HG02588 (cell line): Measurements from ENCODE around the gene KSR2.

Experiments used
- ATAC-seq: cut with Tn5 transposase; IDR thresholded peaks from one replicate; pipeline ENCODE4 v1.9.1; 2021; ENCODE audit warnings: mild to moderate bottlenecking, moderate library complexity; ENCODE audit not compliant: unreplicated experiment

The KSR2 gene

DNA sequence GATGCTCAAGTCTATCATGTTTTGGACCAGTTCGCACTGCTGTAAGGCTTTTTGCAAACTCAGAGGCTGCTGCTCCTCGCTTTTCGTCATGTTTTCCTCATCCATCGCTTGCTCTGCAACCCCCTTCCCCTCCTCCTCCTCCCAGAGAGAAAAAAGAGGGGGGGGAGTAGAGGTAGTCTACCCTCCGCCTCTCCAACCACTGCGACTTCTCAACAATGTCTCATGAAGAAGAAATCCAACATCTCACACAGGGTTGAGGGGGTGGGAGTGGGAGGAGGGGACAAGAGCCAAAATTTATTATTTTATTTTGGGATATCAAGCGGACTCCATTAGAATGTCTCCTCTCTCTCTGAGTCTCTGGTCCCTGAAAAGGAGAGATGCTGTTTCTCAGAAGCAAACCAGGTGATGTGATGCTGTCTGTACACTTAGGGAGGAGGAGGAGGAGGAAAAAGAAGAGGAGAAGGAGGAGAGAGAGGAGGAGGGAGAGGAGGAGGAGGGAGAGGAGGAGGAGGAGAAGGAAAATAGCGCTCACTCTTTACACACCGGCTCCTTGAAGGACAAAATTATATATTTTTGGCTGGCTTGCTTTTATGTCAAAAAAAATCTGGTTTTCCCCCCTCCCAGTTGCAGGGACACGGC lies 520 bp downstream of the KSR2 start:
- no peak for ATAC-seq

DNA sequence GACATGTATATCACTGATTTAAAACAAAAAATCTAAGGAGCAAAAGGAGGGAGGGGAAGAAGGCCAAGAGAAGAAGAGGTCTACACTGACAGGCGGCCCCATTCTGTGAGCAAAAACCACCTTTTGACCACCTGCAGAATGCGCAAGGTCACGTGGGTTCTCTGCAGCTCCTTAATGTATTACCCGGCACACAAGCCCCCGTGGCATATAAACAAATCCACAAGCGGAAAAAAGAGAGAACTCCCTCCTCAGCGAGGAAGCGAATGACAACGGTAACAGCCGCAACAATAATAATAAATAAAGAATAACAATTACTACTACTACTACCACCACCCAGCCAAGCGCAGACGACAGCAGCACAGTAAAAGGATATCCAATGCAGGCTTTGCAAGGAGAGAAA lies 1.3 kb downstream of the KSR2 start:
- no peak for ATAC-seq

DNA sequence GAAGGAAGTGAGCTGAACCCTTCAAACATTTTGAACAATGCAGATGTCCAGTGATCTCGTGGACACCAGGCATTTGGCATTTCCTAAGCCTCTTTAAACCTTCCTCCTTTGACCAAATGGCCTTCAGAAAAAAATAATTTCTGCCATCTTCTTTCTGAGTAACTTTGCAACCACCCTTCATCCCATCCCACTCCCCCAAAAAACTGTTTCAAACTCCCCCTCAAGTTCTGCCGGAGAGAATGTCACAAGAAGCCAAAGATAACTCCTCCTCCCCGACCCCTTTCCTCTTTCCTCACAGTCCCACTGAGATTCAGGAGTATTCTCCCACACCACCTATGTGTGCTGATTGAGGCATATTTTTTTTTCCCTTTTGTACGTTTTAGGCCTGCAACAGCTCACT lies 1.7 kb downstream of the KSR2 start:
- ATAC-seq: no peak

DNA sequence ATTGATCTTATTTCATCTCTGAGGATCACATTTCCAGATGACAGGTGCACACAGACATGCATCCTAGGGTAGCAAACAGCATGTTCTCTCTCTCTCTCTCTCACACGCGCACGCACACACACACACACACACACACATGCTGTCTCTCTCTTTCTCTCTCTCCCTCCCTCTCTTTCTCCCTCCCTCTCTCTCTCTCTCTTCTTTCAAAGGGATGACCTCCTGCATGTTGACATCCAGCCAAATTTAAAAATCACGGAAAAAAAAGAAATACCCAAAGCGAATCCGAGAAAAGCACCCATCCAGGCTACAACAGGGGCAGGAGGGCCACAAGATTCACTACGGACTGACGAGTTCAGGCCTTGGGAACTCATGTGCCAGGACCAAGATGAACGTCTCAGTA lies 2.3 kb downstream of the KSR2 start:
- ATAC-seq: no peak

DNA sequence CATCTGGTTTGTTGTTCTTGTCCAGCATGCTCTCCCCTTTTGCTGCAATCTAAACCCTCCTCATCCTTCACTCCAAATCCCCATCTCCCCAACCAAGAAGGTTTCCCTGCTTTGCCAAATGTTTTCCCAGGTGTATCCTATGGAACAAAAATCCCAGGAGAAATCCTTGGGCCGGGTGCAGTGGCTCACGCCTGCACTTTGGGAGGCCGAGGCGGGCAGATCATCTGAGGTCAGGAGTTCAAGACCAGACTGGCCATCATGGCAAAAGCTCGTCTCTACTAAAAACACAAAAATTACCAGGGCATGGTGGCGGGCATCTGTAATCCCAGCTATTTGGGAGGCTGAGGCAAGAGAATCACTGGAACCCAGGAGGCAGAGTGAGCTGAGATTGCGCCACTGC lies 5.0 kb downstream of the KSR2 start:
- ATAC-seq: no peak

DNA sequence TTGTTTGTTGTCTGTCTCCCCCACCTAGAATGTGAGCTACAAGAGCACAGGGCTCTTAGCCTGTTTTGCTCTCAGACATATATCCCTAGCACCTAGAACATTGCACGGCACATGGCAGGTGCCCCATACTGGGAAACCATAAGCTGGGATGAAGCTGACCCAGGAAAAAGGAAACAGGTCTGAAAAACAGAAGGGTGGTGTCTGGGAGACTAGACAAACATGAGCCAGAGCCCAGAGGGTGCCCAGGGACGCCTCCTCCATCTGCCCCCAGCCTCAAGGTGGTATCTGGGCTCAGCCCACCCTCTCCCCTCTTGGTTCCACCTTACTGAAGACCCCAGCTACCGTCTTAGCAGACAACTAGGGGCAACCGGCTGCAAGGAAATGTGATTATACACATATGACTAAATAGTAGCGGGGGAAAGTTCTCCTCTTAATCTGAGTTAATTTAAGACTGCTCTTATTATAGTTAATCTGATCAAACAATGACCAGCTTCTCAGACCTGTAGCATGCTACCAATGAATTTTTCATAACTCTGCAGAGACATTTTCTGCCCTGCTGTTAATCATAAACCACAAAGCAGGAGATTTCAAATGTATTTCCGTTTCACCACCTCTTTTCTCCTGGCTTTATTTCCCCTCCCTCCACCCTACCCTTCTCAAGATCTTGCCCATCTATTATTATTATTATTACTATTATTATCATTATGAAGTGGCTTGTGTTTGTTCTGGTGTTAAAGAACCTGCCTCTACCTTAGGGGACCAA lies 31.9 kb downstream of the KSR2 start:
- no peak for ATAC-seq

DNA sequence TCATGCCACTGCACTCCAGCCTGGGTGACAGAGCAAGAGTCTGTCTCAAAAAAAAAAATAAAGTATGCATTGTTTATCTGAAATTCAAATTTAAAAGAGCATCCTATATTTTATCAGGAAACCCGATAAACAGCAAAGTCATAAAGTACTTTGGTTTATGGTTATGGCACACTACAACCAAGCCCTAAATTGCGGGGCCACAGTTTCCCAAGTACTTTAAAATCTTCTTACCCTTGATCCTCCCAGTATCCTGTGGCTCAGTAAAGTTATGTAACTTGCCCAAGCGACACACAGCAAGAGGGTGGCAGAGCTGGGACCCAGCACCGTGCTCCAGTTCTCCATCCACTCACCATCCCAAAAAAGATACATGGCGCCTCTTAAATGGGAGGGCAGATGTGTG lies 35.2 kb downstream of the KSR2 start:
- ATAC-seq: no peak

DNA sequence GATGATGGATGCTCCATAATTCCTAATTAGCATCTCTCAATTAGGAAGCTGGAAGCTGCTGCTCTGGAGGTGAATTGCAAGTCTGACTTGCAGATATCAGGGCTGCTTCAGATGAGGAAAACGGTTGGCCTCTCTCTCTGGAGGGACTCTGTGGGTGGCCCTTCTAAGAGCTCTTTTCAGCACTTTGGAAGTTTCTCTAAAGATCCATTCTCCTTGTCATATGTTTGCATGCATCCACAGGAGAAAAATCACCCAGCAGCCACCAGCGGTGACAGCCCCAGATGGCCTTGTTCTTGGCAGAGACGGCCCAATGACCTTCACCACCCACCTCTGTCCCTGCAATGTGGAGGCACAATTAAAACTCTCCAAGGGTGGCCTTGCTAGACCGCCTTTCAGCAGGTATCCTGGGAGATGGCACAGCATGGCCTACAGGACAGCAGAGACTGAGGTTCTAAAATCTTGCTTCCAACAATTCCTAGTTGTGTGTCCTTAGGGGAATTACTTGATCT lies 42.3 kb downstream of the KSR2 start:
- ATAC-seq: no peak

DNA sequence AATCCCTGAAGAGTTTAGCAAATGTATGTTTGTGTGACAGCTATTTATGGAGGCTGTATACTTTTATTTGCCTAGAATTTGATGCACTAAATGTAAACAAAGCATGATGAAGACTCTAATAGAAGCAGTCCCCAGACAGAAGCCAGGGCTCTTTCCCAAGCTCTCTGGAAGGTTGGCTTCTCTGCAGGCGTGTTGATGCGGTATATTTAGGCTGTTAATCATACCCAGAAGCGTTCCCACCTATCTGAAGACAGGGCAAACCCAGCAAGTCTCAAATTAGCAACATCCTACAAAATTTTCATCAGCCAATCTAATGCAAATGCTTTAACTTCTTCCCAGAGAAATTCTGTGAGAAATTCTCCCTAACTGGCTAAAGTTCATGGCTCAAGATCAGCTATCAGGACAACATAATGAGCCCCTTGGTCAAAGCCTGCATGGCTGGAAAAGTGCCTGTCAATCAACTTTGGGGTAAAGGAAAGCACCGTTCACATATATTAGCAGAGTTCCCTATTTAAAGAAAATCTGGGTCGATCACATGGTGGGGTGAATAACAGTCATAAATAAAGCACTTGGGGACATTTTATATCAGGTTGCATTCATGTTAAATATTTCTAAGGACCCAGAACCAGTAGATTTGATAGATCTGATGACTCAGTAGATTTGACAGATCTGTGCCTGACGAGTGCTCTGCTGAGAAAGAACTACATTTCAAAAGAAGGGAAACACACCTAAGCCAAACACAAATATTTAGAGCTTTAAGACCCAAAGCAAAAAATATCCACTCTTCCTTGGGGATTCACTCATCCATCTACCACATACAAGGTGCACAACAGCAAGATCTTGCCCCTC lies 46.6 kb downstream of the KSR2 start:
- no peak for ATAC-seq

DNA sequence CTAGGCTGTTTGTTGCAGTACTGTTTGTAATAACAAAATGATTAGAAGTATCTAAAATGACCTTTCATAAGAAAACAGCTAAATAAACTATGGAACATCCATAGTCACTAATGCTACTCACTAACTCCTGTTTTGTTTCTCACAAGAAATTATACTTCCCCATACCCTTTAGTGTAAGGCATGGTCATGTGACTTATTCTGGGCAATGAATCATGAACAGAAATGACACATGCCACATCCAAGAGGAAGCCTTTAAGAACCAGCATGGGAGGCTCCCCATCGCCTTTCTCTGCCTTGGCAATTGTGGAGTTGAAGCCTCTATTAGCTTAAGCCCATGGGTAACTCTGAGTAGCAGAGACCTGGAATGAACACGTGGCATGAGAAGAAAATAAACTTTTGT lies 49.3 kb downstream of the KSR2 start:
- ATAC-seq: no peak

DNA sequence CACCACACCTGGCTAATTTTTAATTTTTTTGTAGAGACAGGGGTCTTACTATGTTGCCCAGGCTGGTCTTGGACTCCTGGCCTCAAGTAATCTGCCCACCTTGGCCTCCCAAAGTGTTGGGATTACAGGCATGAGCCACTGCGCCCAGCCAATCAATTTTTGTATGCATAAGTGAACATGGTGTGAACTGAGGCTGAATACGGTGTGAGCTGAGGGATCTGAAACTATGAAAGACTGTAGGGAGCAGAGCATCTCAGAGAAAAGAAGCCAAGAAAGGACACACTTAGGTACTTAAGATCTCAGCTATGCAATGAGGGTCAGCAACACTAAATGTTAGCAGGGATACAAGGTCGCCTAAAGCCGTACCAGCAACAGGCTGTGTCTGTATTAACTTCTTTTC lies 54.1 kb downstream of the KSR2 start:
- ATAC-seq: no peak

DNA sequence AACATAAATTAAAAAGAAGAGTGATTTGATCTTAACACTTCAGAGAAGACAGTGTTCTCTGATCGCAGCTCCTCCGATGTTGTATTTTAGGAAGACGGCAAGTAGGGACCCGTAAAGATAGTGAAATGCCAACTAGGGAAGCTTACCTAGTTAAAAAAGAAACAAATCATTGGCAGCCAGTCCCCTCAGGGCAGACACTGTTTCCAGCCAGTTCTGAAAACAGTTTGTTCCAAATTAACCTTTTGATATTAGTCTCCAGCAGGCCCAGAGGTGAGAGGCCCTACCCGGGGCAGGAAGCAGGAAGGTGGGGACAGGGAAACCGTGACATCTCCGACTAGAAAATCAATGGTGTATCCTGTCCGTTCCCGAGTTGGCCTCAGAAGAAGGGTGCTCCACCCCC lies 56.0 kb downstream of the KSR2 start:
- no peak for ATAC-seq

DNA sequence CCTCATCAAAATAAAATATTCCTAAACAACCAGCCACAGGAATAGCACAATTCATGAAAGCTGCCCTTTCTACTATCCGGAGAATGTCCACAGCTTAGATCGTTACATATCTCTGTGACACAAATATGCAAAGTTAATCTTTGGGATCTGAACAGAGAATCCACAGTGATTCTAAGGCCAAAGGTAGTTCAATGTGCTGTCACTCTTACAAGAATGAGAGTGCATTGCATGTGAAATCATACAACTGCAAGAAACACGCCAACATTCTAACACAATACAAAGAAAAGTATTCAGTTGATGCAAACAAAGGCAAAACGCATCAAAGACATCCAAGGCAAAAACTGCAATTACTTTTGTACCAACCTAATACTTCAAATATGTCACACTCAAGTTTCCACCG lies 60.4 kb downstream of the KSR2 start:
- no peak for ATAC-seq

DNA sequence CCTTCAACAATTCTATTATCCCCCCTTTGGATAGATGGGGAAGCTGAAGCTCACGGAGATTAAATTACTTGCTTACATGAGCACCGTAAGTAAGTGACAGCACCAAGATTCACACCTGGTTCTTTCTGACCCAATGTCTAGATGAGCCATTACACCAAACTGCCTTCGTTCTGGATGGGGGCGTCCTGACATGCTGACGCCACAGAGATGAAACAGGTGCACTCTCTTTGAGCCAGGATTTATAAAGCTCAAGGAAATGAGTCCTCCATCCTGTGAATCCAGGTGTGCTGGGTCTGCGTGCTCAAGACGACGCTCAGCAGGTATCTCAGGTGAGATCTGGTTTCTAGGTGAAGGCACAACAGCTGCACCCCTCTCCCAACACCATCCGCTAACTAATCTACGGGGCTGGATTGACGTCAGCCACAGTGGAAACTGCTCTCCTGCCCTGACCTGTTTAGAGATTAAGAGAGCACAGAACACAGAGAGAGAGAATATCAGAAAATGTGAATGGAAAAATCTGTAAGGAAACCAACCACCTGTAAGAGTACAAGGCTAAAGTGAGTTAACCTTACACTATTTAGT lies 61.6 kb downstream of the KSR2 start:
- ATAC-seq: no peak

DNA sequence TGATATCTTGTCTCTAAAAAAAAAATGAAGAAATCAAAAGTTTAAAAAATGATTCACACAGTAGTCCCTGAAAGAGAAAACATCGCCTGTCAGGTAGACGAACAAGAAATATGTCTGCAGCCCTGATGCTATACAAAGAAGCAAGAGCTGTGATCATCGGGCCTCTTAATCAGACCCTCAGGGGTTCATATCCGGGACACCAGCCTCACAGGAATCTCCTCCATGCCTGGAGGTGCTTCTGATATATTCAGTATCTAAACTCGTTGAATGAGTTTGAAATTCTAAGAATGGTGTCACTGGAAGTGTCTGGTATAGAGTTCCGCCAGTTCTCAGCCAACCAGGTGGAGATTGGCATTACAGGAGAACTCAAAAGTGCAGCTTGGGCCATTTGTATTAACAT lies 64.7 kb downstream of the KSR2 start:
- ATAC-seq: no peak

DNA sequence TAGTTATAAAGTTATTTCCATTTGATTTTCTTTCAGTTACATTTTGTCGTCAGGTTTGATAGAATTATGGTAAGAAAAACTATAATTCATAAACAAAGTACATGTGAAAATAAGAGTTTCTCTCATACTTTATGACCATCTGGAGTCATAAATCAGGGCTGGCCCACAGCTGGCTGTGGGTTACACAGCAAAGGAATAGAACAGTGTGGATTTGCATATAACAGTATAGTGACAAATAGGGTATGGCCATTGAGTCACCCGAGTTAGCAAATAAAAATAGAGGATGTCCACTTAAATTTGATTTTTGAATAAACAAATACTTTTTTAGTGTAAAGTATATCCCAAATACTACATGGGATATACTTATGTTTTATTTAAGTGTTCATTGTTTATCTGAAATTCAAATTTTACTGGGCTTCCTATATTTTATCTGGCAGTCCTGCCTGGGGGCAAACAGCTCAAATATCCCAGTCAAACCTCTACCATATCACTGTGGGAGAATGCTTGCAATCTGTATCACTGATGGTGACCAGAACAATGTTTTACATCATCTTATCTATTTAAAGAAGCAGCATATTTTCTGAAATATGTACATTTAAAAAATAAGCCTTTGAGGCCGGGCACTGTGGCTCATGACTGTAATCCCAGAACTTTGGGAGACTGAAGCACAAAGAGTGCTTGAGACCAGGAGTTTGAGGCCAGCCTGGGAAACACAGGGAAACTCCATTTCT lies 65.5 kb downstream of the KSR2 start:
- no peak for ATAC-seq

DNA sequence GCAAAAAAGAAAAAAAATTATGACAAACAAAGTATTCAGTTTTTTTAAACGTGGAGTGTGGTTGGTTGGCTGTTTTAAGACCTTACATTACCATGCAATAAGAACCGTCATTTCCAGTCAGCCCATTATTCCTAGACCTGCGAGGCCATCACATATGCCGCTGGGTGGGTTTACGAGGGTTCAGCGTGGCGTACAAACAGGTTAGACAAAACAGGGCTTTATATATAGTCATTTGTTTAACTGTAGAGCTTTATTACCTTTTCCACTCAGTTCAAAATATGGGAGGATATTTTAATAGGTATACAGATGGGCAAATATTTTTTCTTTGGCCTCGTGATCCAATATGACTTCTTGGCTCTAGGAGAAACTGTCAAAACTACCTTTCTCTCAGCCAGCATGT lies 67.2 kb downstream of the KSR2 start:
- ATAC-seq: no peak

DNA sequence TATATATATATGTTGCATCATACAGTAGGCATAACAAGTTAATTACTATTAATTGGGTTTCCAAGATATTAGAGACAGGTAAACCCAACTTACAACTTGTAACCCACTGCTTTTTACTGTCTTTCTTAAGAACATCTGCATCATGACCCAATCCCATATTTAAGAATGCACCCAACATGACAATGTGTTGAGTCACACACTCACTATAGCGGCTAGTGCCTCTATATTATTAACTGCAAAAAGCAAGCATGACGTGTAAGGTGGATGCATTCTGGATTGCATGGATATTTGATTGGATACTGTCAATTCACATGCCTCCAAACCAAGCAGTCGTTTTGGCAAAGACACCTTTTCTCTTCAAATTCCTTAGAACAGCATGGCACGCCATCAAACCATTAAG lies 68.2 kb downstream of the KSR2 start:
- no peak for ATAC-seq

DNA sequence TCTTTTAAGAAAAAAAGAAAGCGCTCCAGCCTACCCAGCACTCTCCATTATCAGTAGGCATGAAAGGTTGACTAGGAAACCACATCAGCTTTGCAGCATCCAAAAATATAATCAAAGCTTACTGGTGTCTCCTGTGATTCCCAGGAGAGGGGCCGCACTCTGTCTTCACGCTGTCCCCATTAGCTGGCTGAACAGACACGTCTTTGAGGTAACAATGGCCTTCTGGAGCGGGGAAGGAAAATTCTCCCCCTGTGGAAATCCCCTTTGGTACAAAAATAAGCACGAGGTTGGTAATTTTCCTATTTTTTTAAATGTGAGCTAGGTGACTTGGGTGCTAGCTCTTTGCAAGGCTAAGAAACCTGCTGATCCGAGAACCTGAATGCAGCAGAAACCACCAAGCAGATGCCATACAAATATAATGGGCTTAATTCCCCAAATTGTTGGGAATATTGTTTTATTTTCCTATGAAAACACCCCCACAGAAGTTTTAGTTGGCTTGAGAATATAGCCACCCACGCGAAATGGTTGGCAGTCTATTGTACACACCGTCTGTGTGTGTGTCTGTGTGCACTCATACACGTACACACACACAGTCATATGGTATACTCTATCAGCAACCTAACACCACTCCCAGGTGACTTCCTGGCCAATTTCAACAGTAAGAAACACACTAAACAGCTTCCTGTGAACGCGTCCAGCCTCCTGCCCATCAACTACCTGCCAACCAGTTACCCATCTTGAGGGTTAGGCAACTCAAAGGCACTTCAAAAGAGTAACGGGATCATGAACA lies 71.2 kb downstream of the KSR2 start:
- no peak for ATAC-seq

DNA sequence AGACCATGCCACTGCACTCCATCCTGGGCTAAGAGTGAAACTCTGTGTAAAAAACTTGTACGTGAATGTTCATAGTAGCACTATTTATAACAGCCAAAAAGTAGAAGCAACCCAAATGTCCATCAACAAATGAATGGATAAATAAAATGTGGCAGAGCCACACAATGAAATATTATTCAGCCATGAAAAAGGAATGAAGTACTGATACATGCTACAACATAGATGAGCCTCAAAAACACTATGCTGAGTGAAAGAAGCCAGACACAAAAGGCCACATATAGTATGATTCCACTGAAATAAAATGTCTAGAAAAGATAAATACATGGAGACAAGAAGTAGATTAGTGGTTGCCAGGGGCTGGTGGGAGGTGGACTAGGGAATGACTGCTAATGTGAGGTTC lies 72.8 kb downstream of the KSR2 start:
- no peak for ATAC-seq
